ENCODE results near the gene BIRC5. TPM values are rescaled to one million over a fixed set of nuclear protein-coding genes. Genes with fewer than 3 reads are reported as not detected.
A peak's percentile ranks its signal among the peaks of the same experiment; 100 is the strongest.

The BIRC5 gene
- total and polyA plus RNA-seq, 8 donors, result 3.4 to 10.5 (median 6.4) TPM; not detected in 1

DNA sequence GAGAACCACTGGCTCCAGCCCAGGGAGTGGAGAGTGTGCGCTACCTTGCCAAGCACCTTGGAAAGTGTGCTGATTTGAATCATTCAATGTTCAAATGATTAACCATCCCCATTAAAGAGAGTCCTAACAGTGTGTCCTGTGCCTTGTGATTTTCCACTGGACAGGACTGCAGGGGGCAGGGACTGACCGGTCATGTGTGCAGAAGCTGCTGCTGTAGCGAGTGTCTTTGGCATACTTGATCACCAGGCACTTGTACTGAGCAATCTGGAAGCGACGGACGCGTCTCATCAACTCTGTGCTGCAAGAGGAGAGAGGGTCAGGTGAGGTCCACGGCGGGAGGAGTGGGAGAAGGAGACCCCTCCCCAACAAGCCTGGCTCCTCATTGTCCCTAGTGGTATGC, 29.2 kb upstream of the BIRC5 start:
- no peak for TF ChIP-seq POLR2AphosphoS5 (IDR thresholded peaks at IDR 0.05)
- TF ChIP-seq, protein P1, sequence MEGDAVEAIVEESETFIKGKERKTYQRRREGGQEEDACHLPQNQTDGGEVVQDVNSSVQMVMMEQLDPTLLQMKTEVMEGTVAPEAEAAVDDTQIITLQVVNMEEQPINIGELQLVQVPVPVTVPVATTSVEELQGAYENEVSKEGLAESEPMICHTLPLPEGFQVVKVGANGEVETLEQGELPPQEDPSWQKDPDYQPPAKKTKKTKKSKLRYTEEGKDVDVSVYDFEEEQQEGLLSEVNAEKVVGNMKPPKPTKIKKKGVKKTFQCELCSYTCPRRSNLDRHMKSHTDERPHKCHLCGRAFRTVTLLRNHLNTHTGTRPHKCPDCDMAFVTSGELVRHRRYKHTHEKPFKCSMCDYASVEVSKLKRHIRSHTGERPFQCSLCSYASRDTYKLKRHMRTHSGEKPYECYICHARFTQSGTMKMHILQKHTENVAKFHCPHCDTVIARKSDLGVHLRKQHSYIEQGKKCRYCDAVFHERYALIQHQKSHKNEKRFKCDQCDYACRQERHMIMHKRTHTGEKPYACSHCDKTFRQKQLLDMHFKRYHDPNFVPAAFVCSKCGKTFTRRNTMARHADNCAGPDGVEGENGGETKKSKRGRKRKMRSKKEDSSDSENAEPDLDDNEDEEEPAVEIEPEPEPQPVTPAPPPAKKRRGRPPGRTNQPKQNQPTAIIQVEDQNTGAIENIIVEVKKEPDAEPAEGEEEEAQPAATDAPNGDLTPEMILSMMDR (IDR thresholded peaks at IDR 0.05), result no peak
- TF ChIP-seq POLR2A (IDR thresholded peaks at IDR 0.05), result no peak
- no peak for TF ChIP-seq EP300 (IDR thresholded peaks at IDR 0.05)
- 28 to 61% (median 47%) methylated on average over 9 of the region's 9 CpGs for WGBS, 5 donors
- H3K27ac ChIP-seq, result peak overlapping the region; percentile 52 to 85 (median 83)
- intact Hi-C loops (cut with DNase I; ENCODE audit: low total_unique reads), result no loop called here
- H3K4me1 ChIP-seq, result peaks cover 50 to 87% (median 69%) of the 10 kb centered on the region in 4 donors
- peak overlapping the region in 1 of 4 donors; percentile 23 for H3K4me3 ChIP-seq
- no peaks in the 10 kb centered on the region for H3K27me3 ChIP-seq
- no peaks in the 10 kb centered on the region for H3K36me3 ChIP-seq
- H3K9me3 ChIP-seq, result no peaks in the 10 kb centered on the region
- DNase-seq, result no peak

DNA sequence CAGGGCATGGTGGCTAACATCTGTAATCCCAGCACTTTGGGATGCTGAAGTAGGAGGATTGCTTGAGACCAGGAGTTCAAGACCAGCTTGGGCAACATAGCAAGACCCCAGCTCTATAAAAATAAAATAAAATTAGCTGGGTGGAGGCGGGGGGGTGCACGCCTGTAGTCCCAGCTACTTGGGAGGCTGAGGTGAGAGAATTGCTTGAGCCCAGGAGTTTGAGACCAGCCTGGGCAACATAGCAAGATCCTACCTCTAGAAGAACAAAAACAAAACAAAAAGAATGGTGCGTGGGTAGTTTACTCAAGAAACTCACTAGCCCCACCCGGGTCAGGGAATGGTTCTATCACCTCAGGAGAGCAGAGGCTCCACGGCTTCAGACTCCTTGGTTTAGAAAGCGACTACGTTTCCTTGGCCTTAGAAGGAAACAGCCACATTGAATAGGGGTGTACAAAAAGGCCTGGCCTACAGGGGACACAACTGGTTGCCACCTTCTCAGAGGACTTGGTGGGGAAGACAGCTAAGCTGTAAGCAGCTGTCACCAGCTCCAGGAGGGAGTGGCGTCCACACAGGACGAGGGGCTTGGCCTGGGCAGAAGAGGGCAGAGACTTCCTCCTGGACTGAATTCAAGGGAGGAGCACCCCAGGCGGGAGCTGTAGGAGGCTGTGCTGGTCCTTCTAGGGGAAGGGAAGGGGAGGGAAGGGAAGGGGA, 27.9 kb upstream of the BIRC5 start:
- DNase-seq, result peak in 1 of 2 donors; percentile 62
- peak overlapping the region; percentile 36 to 85 (median 83) for H3K27ac ChIP-seq
- intact Hi-C loops (cut with DNase I; ENCODE audit: low total_unique reads), result no loop called here

DNA sequence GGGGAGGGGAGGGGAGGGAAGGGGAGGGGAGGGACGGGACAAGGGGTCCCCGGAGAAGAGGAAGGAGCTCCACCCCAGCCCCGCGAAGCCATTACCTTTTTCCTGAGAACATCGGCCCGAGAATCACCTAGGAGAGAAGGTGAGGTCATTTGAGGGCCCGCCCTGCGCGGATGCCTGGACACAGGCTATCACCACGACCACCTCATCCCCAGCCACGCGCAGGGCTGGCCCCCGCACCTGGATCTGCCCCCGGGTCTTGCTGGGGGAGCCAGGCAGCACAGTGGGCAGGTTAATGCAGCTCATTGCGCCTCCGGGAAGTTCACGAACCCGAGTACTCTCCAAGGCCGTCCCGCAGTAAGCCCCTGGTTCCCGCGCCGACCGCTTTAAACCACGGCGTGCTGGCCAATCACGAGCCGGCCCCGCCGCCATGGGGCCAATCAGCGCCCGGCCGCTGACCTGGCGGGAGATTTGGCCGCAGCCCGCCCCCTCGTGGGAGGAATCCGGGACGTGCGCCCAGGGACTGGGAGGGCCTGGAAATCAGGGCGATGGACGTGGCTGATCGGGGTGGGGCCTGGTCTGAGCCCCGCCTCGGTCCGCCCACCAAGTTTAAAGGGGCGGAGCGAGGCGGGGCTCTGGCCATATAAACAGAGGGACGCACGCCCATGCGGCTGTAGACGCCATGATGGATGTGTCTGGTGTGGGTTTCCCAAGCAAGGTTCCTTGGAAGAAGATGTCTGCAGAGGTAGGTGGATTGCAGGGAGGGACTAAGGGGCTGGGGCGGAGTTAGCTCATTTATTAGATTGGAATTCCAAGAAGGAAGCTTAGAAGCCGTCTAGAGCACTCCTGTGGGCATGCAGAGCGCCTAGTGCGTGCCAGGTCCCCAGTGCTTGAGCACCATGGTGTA, 27.1 kb upstream of the BIRC5 start, which contains the start of the genes AFMID and TK1:
AFMID (plus strand) TSS at position 671 of the 904 bp plus-strand sequence; CDS start at position 680, 9 bp downstream.
TK1 (minus strand) TSS at position 361 of the 904 bp plus-strand sequence; CDS start at position 303, 58 bp downstream.
- peak; percentile 99 for DNase-seq
- Histone ChIP-seq H3K27ac (peak within 1 kb of the TSS; percentile 76 to 85 (median 83)), H3K9me3 (no peaks in the 10 kb centered on the region), H3K36me3 (peaks cover 8 to 18% (median 16%) of the 10 kb centered on the region in 4 donors), H3K27me3 (no peaks in the 10 kb centered on the region), H3K4me3 (peak within 1 kb of the TSS; percentile 45 to 53 (median 50)), H3K4me1 (peaks cover 48 to 77% (median 59%) of the 10 kb centered on the region in 4 donors)
- intact Hi-C loops (cut with DNase I; ENCODE audit: low total_unique reads), result no loop called here
- 3 to 8% (median 4%) methylated on average over 25 to 57 of the region's 57 CpGs for WGBS, 5 donors
- peak; percentile 15 to 92 (median 84) for TF ChIP-seq POLR2AphosphoS5 (IDR thresholded peaks at IDR 0.05)
- TF ChIP-seq POLR2A (IDR thresholded peaks at IDR 0.05), result no peak
- TF ChIP-seq EP300 (IDR thresholded peaks at IDR 0.05), result no peak
- TF ChIP-seq, protein P1 (IDR thresholded peaks at IDR 0.05), result peak in 5 of 7 experiments; percentile 67 to 95 (median 84)

More for the DNA sequence above, 27.9 kb upstream of the BIRC5 start:
- TF ChIP-seq EP300 (IDR thresholded peaks at IDR 0.05), result no peak
- TF ChIP-seq, protein P1 (IDR thresholded peaks at IDR 0.05), result no peak
- TF ChIP-seq POLR2A (IDR thresholded peaks at IDR 0.05), result no peak
- TF ChIP-seq POLR2AphosphoS5 (IDR thresholded peaks at IDR 0.05), result no peak
- no peaks in the 10 kb centered on the region for H3K27me3 ChIP-seq
- H3K9me3 ChIP-seq, result no peaks in the 10 kb centered on the region
- H3K4me3 ChIP-seq, result peak overlapping the region; percentile 45 to 53 (median 50)
- peaks cover 48 to 83% (median 60%) of the 10 kb centered on the region in 4 donors for H3K4me1 ChIP-seq
- 38 to 50% (median 43%) methylated on average over 9 to 10 of the region's 10 CpGs for WGBS, 5 donors
- H3K36me3 ChIP-seq, result peaks cover 4 to 10% (median 8%) of the 10 kb centered on the region in 4 donors

- H3K4me3 ChIP-seq, result no peak overlapping the region
- H3K27me3 ChIP-seq, result no peaks in the 10 kb centered on the region
- 63 to 90% (median 88%) methylated on average over 5 of the region's 5 CpGs for WGBS, 5 donors
- peaks cover 6 to 21% (median 15%) of the 10 kb centered on the region in 4 donors for H3K4me1 ChIP-seq
- H3K9me3 ChIP-seq, result no peaks in the 10 kb centered on the region
- peak overlapping the region in 1 of 5 donors; percentile 85 for H3K27ac ChIP-seq
- DNase-seq, result no peak
- intact Hi-C loops (cut with DNase I; ENCODE audit: low total_unique reads), result no loop called here
- H3K36me3 ChIP-seq, result peaks cover 6 to 62% (median 55%) of the 10 kb centered on the region in 4 donors
- TF ChIP-seq POLR2A (IDR thresholded peaks at IDR 0.05), result no peak
- no peak for TF ChIP-seq POLR2AphosphoS5 (IDR thresholded peaks at IDR 0.05)
- no peak for TF ChIP-seq EP300 (IDR thresholded peaks at IDR 0.05)
- TF ChIP-seq, protein P1 (IDR thresholded peaks at IDR 0.05), result no peak
These were observed 17.3 kb upstream of the BIRC5 start for GRCh38 chr17:78196716-78197115.

Measured in stomach (tissue), 9 donors.